Myocyte (in vitro differentiated cells): ENCODE results near the gene PPP1R18. TPM values are rescaled to one million over a fixed set of nuclear protein-coding genes. Genes with fewer than 3 reads are reported as not detected.

ENCODE experiments used
- total RNA-seq: library from RNA; depleted of rRNA; stranded (reverse); fragments of >200 nt; gene quantifications from 2 replicates; pipeline ENCODE4 v1.2.3, GENCODE V29; 2014

PPP1R18 gene
- total RNA-seq, 1 donor from 2014 or later: 103 TPM

Other genes with a start within 250 kb of the PPP1R18 start
- 87.4 and 91.7 TPM in 2 replicates for gene HLA-E, start 197.1 kb downstream of the PPP1R18 start, total RNA-seq
- gene GNL1, start 130.2 kb downstream of the PPP1R18 start, total RNA-seq: 22.3 and 28.4 TPM in 2 replicates
- 6.5 and 6.6 TPM in 2 replicates for gene PRR3, start 129.3 kb downstream of the PPP1R18 start, total RNA-seq
- gene ABCF1, start 115.2 kb downstream of the PPP1R18 start, total RNA-seq: 59.6 and 66.3 TPM in 2 replicates
- gene PPP1R10, start 69.4 kb downstream of the PPP1R18 start, total RNA-seq: 32.1 and 40.0 TPM in 2 replicates
- 64.3 and 65.5 TPM in 2 replicates for gene MRPS18B, start 68.8 kb downstream of the PPP1R18 start, total RNA-seq
- gene ATAT1, start 59.8 kb downstream of the PPP1R18 start, total RNA-seq: 8.1 and 13.3 TPM in 2 replicates
- gene C6orf136, start 39.5 kb downstream of the PPP1R18 start, total RNA-seq: 7.0 and 7.5 TPM in 2 replicates
- gene DHX16, start 13.6 kb downstream of the PPP1R18 start, total RNA-seq: 25.3 and 28.8 TPM in 2 replicates
- 2.9 and 4.5 TPM in 2 replicates for gene NRM, start 4.3 kb upstream of the PPP1R18 start, total RNA-seq
- gene MDC1, start 30.6 kb upstream of the PPP1R18 start, total RNA-seq: 8.0 and 8.2 TPM in 2 replicates
- 562 and 698 TPM in 2 replicates for gene TUBB, start 33.7 kb upstream of the PPP1R18 start, total RNA-seq
- 168 and 175 TPM in 2 replicates for gene FLOT1, start 56.0 kb upstream of the PPP1R18 start, total RNA-seq
- gene IER3, start 57.9 kb upstream of the PPP1R18 start, total RNA-seq: 45.8 and 55.5 TPM in 2 replicates
- gene DDR1, start 197.9 kb upstream of the PPP1R18 start, total RNA-seq: 88.6 and 89.0 TPM in 2 replicates
- 5.5 and 7.3 TPM in 2 replicates for gene GTF2H4, start 221.6 kb upstream of the PPP1R18 start, total RNA-seq
- 21.3 and 21.7 TPM in 2 replicates for gene VARS2, start 227.6 kb upstream of the PPP1R18 start, total RNA-seq
- gene SFTA2, start 245.5 kb upstream of the PPP1R18 start, total RNA-seq: not detected in 2 replicates